NCI-H187 (cell line): Measurements from ENCODE around the gene XRCC1.
"Not testable (repeated sequence)": the region's sequence is repeated elsewhere in the genome, so short reads cannot be mapped to it uniquely, and the experiment has no call there.

Source experiments
- DNase-seq, 2 experiments: peaks; one replicate each; lab custom pipeline; 2025; lab: John Stamatoyannopoulos, UW

XRCC1 gene

GRCh38 chr19:43600326-43600725, 25.0 kb upstream of the XRCC1 start:
- DNase-seq, result not testable (repeated sequence)

DNA sequence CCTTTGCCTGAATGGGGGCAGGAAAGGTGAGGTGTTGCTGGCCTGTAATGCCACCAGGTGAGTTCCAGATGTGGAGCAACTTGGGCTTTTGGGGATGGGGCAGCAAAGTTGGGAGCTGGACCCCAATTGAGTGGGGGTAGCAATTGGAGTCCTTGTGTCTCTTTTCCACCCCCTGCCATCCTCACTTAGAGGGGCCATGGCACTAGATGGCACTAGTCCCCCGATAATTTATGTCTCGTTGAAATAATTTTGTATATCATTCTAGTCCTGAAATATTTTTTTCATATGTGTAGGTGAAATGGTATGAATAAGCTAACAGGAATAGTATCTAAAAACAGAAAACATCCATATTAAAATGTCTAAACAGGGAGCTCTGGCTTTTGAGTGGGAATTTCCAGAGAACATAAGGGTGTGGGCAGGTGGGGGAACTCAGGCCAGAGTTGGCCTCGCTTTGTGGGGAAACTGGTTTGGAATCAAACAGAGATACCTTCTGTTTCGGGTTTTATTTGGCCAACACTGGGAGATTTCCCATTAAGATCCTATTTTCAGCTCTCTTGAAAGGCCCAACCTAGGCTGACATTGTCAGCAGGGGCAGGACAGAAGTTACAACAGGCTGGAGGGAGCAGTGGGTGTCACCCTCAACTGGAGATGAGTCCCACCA, 24.4 kb upstream of the XRCC1 start:
- DNase-seq, result no peak

- DNase-seq, result no peak
Observed at GRCh38 chr19:43598445-43599240, 23.3 kb upstream of the XRCC1 start.

DNA sequence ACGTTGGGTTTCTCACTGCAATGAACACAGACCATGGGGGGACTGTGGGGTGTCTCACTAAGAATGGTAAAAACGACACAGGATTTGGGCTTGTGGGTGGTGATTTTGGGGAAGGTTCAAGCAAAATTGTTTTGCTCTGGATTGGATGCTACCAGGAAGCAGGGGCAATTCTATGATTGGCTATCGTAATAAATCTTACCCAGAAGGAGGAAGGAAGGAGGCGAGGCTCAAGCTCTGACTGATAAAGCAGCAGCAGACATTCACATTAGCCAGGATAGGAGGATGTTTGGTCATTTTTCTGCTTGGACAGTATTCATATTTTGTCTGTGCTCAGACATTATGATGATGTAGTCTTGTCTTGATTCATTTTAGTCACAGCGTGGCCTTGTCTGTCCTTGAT, 22.5 kb upstream of the XRCC1 start:
- DNase-seq, result no peak

- no peak for DNase-seq
Observed at GRCh38 chr19:43596842-43597461, 21.6 kb upstream of the XRCC1 start.

DNA sequence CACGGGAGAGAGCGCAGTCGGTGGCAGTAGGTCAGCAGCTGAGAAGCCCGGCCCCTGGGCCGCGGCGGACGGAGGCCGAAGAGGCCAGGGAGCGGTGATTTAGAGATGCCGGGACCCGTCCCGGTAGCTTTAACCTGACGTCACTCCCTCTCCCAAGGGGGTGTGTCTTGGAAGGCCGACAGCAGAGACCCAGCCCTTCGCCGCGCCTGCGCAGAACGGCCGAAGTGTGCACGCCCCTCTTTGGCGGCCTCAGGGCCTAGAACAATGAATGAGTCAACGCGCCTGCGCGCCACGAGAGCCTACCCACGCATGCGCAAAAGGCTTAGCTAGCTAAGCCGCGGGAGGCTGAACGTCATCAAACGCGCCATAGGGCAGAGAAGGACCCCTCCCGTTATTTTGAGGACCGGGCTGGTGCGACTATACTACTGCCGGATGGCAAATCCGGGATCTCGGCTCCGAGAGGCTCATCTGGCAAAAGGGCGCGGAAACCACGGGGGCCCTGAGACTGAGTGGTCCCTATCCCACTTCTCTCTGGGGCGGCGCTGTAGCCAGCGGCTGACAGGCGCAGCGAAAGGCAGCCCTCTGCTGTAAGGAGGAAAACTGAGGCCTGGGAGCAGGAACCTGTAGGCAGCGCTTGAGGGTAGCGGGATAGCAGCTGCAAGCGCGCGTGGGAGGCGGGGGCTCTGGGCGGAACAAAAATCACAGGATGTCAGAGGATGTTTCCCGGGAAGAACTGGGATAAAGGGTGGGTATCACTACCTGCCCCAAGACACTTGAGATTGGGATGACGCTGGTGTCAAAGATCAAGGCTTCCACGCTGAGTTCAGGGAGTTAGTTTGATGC, 20.9 kb upstream of the XRCC1 start, which contains the start of the genes IRGQ and ZNF576:
Gene IRGQ, minus strand, starts transcription at position 136 of the 843 bp plus-strand sequence. CDS start 796 bp downstream, outside the sequence.
Gene ZNF576, plus strand, starts transcription at position 597 of the 843 bp plus-strand sequence. CDS start 514 bp downstream, outside the sequence.
- peak; percentile 100 for DNase-seq

DNA sequence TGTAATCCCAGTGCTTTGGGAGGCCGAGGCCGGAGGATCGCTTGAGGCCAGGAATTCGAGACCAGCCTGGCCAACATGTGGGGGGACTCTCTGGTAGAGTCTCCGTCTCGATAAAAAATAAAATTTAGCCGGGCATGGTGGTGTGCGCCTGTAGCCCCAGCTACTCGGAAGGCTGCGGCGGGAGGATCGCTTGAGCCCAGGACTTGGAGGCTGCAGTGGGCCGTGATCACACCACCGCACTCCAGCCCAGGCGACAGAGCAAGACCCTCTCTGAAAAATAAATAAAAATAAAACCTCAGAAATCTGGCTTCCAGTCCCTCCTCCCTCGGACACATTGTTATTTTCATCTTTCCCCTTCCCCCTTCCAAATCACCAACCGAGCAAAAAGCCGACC, 20.3 kb upstream of the XRCC1 start:
- DNase-seq, result no peak

DNA sequence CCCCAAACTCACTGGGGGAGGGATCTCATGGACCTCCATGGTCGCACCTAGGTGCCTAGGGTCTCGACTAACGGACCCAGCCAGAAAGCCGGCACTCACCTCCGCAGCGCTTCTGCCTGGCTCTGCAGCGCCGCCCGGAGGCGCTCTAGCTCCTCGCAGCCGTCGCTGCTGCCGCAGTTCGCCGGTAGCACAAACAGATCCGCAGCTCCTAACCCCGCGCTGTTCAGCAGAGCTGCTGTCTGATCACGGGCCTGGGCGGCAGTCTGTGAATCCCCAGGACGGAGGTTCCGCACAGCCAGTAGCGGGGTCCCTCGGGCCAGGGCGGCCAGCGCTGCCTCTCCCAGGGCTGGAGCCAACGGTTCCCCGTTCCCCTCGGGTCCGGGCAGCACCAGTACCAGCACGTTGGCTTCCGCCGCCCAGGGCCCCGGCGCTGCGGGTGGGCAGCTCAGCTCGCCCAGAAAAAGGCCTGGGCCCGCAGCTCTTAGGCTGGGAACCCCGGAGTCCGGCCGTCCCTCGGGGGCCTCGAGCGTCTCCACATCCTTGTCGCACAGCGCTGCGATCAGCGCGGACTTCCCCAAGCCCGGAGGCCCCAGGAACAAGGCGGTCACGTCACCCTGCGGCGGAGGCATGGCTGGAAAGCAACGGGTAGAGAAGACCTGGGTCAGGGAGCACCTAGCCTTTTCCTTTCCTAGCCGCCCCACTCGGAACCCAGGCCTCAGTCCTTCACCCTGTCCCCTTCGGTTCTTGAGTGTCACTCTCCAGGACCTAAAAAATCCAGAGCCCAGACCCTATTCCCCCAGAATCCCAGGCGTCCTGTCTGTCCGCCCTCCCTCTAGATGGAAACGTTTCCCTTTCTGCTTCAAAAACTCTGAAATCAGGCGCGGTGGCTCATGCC, 19.6 kb upstream of the XRCC1 start:
- DNase-seq, result peak in 1 of 2 experiments; percentile 3

GRCh38 chr19:43594081-43594697, 18.9 kb upstream of the XRCC1 start:
- DNase-seq, result no peak

- DNase-seq, result no peak
Observed at GRCh38 chr19:43592800-43593350, 17.5 kb upstream of the XRCC1 start.

GRCh38 chr19:43591904-43592772, 16.8 kb upstream of the XRCC1 start:
- DNase-seq, result no peak

DNA sequence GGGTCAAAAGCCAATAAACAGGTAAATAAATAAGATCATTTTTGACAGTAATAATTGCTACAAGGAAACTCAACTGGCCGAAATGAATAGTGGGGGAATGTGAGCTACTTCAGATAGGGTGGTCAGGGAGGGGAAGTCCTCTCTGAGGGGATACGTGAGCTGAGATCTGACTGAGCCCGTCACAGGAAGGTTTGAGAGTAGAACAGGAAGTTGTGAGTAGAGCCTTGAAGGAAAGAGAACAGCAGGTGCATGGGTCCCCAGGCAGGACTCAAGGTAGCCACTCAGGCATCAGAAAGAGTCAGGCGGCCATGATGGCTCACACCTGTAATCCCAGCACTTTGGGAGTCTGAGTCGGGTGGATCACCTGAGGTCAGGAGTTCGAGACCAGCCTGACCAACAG, 14.4 kb upstream of the XRCC1 start:
- no peak for DNase-seq

DNA sequence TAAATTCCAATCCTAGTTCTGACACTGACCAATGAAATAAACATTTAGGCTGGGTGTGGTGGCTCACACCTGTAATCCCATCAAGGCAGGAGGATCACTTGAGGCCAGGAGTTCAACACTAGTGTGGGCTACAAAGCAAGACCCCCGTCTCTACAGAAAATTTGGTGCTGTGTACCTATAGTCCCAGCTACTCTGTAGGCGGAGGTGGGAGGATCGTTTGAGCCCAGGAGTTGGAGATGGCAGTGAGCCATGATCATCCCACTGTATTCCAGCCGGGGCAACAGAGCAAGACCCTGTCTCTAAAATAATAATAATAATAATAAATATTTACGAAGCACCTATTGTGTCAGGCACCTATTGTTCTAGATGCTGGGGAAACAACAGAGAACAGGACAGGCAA, 13.9 kb upstream of the XRCC1 start:
- DNase-seq, result no peak

- not testable (repeated sequence) for DNase-seq
Observed at GRCh38 chr19:43587029-43587428, 11.7 kb upstream of the XRCC1 start.

- DNase-seq, result no peak
Observed at GRCh38 chr19:43586346-43586745, 11.0 kb upstream of the XRCC1 start.

DNA sequence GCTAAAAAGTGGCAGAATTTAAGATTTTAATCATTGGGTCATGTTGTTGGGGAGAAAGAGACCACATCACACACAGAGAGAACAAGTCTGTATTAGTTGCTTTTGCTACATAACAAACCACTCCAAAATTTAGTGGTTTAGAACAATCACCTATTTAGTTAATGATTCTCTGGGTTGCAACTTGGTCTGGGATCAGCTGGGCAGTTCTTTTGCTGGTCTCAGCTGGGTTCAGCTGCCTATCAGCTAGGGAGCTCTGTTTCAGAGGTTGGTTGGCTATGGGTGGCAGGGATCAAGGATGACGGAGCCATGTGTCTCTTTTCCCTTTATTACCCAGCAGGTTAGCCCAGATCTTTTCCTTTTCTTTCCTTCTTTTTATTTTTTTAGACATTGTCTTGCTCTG, 9.2 kb upstream of the XRCC1 start:
- DNase-seq, result no peak

GRCh38 chr19:43582495-43582894, 7.2 kb upstream of the XRCC1 start:
- no peak for DNase-seq

DNA sequence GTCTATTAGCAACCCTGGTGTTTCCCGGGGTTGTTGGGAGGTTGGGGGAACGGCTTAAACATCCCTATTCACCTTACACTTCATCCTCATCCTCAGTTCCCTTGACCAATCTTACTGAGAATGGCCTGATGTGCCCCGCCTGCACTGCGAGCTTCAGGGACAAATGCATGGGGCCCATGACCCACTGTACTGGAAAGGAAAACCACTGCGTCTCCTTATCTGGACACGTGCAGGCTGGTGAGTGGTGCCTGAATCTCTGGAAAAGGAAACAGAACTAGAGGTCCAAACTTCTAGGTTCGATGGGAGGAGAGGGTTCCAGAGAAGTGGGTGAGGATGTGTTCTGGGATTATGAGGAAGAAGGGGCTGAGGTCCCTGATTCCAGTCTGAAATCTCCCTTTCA, 6.1 kb upstream of the XRCC1 start:
- DNase-seq, result no peak

GRCh38 chr19:43578787-43579186, 3.5 kb upstream of the XRCC1 start:
- no peak for DNase-seq
